Measurements from ENCODE around the gene MAP2K6. TPM values are rescaled to one million over a fixed set of nuclear protein-coding genes. Genes with fewer than 3 reads are reported as not detected.

MAP2K6 gene
- total and polyA plus RNA-seq, 2 experiments from 2014 or later, result 0.11 to 0.43 TPM

- H3K9me3 ChIP-seq (ENCODE audit: low read depth), result no peaks in the 10 kb centered on the region
- peak overlapping the region; percentile 32; the same call in 1 of the 2 replicates for H2AFZ ChIP-seq
- no peak overlapping the region for H3K27ac ChIP-seq
- H3K79me2 ChIP-seq (ENCODE audit: insufficient read depth), result no peaks in the 10 kb centered on the region
- H3K27me3 ChIP-seq (replicated peaks; ENCODE audit: insufficient read depth), result no peaks in the 10 kb centered on the region
- in situ Hi-C loops (cut with MboI), result loop anchor here (25.0 kb wide), 1 partner anchor 1023 kb away; no protein-coding TSS in a partner anchor
- no peak for TF ChIP-seq EZH2 (IDR thresholded peaks at IDR 0.05; ENCODE audit: insufficient read depth, poor library complexity, severe bottlenecking)
- no peak for TF ChIP-seq EZH2phosphoT487 (IDR thresholded peaks at IDR 0.05; ENCODE audit: insufficient read depth, low read depth)
- no peak overlapping the region for H3K4me3 ChIP-seq
- H3K9me2 ChIP-seq (ENCODE audit: insufficient read depth), result no peaks in the 10 kb centered on the region
- no peak overlapping the region for H3K4me2 ChIP-seq (ENCODE audit: unreplicated experiment)
- H4K20me1 ChIP-seq (ENCODE audit: insufficient read depth), result no peaks in the 10 kb centered on the region
- DNase-seq, result no peak
- 80% methylated on average over 2 of the region's 2 CpGs for WGBS, 2 experiments (ENCODE audit: low coverage in 1 of 2, low lambda C conversion rate in 2 of 2, missing lambda C conversion rate in 2 of 2)
- H3K36me3 ChIP-seq (ENCODE audit: low read depth), result no peaks in the 10 kb centered on the region
- H3F3A ChIP-seq (ENCODE audit: insufficient read depth), result peaks cover 17% of the 10 kb centered on the region; the same call in 1 of the 2 replicates
- no peaks in the 10 kb centered on the region for H3K4me1 ChIP-seq (ENCODE audit: insufficient read depth)
- no peak overlapping the region for H3K9ac ChIP-seq
Observed at GRCh38 chr17:69539274-69539673, 124.8 kb downstream of the MAP2K6 start.

GRCh38 chr17:69539781-69540319 lies 125.4 kb downstream of the MAP2K6 start:
- Histone ChIP-seq H3K79me2 (ENCODE audit: insufficient read depth) (no peaks in the 10 kb centered on the region), H3K27me3 (replicated peaks; ENCODE audit: insufficient read depth) (no peaks in the 10 kb centered on the region), H3K9me3 (ENCODE audit: low read depth) (no peaks in the 10 kb centered on the region), H3F3A (ENCODE audit: insufficient read depth) (peaks cover 17% of the 10 kb centered on the region; the same call in 1 of the 2 replicates), H3K9ac (no peak overlapping the region), H2AFZ (peak overlapping the region; percentile 32), H3K4me1 (ENCODE audit: insufficient read depth) (no peaks in the 10 kb centered on the region), H3K27ac (no peak overlapping the region), H3K4me3 (no peak overlapping the region), H4K20me1 (ENCODE audit: insufficient read depth) (no peaks in the 10 kb centered on the region), H3K4me2 (ENCODE audit: unreplicated experiment) (no peak overlapping the region), H3K9me2 (ENCODE audit: insufficient read depth) (no peaks in the 10 kb centered on the region), H3K36me3 (ENCODE audit: low read depth) (no peaks in the 10 kb centered on the region)
- DNase-seq, result peak; percentile 42
- in situ Hi-C loops (cut with MboI), result loop anchor here (25.0 kb wide), 1 partner anchor 1022 kb away; no protein-coding TSS in a partner anchor
- TF ChIP-seq EZH2 (IDR thresholded peaks at IDR 0.05; ENCODE audit: insufficient read depth, poor library complexity, severe bottlenecking) (no peak), EZH2phosphoT487 (IDR thresholded peaks at IDR 0.05; ENCODE audit: insufficient read depth, low read depth) (no peak)
- 68 to 77% methylated on average over 4 of the region's 4 CpGs for WGBS, 2 experiments (ENCODE audit: low coverage in 1 of 2, low lambda C conversion rate in 2 of 2, missing lambda C conversion rate in 2 of 2)

GRCh38 chr17:69540356-69540755 lies 125.9 kb downstream of the MAP2K6 start:
- 64 to 82% methylated on average over 2 of the region's 2 CpGs for WGBS, 2 experiments (ENCODE audit: low coverage in 1 of 2, low lambda C conversion rate in 2 of 2, missing lambda C conversion rate in 2 of 2)
- H3K4me3 ChIP-seq, result no peak overlapping the region
- no peak overlapping the region for H3K27ac ChIP-seq
- H4K20me1 ChIP-seq (ENCODE audit: insufficient read depth), result no peaks in the 10 kb centered on the region
- H3K4me1 ChIP-seq (ENCODE audit: insufficient read depth), result no peaks in the 10 kb centered on the region
- H3K36me3 ChIP-seq (ENCODE audit: low read depth), result no peaks in the 10 kb centered on the region
- no peak overlapping the region for H2AFZ ChIP-seq
- no peaks in the 10 kb centered on the region for H3K9me3 ChIP-seq (ENCODE audit: low read depth)
- no peak for DNase-seq
- in situ Hi-C loops (cut with MboI), result loop anchor here (25.0 kb wide), 1 partner anchor 1022 kb away; no protein-coding TSS in a partner anchor
- peaks cover 17% of the 10 kb centered on the region; the same call in 1 of the 2 replicates for H3F3A ChIP-seq (ENCODE audit: insufficient read depth)
- no peak overlapping the region for H3K9ac ChIP-seq
- H3K79me2 ChIP-seq (ENCODE audit: insufficient read depth), result no peaks in the 10 kb centered on the region
- no peak overlapping the region for H3K4me2 ChIP-seq (ENCODE audit: unreplicated experiment)
- no peaks in the 10 kb centered on the region for H3K9me2 ChIP-seq (ENCODE audit: insufficient read depth)
- H3K27me3 ChIP-seq (replicated peaks; ENCODE audit: insufficient read depth), result no peaks in the 10 kb centered on the region
- TF ChIP-seq EZH2 (IDR thresholded peaks at IDR 0.05; ENCODE audit: insufficient read depth, poor library complexity, severe bottlenecking) (no peak), EZH2phosphoT487 (IDR thresholded peaks at IDR 0.05; ENCODE audit: insufficient read depth, low read depth) (no peak)

GRCh38 chr17:69547230-69547629 lies 132.7 kb downstream of the MAP2K6 start:
- Histone ChIP-seq H3K36me3 (ENCODE audit: low read depth) (no peaks in the 10 kb centered on the region), H3K27me3 (replicated peaks; ENCODE audit: insufficient read depth) (no peaks in the 10 kb centered on the region), H3F3A (ENCODE audit: insufficient read depth) (no peaks in the 10 kb centered on the region; the same call in 1 of the 2 replicates), H4K20me1 (ENCODE audit: insufficient read depth) (no peaks in the 10 kb centered on the region), H3K9ac (no peak overlapping the region), H3K4me1 (ENCODE audit: insufficient read depth) (peaks cover 12% of the 10 kb centered on the region), H3K9me3 (ENCODE audit: low read depth) (no peaks in the 10 kb centered on the region), H3K4me2 (ENCODE audit: unreplicated experiment) (no peak overlapping the region), H3K79me2 (ENCODE audit: insufficient read depth) (no peaks in the 10 kb centered on the region), H3K9me2 (ENCODE audit: insufficient read depth) (no peaks in the 10 kb centered on the region), H3K27ac (no peak overlapping the region), H2AFZ (no peak overlapping the region), H3K4me3 (no peak overlapping the region)
- WGBS, 2 experiments (ENCODE audit: low coverage in 1 of 2, low lambda C conversion rate in 2 of 2, missing lambda C conversion rate in 2 of 2), result 85 to 92% methylated on average over 3 of the region's 3 CpGs
- in situ Hi-C loops (cut with MboI), result loop anchor here (25.0 kb wide), 1 partner anchor 1015 kb away; no protein-coding TSS in a partner anchor
- TF ChIP-seq EZH2phosphoT487 (IDR thresholded peaks at IDR 0.05; ENCODE audit: insufficient read depth, low read depth) (no peak), EZH2 (IDR thresholded peaks at IDR 0.05; ENCODE audit: insufficient read depth, poor library complexity, severe bottlenecking) (no peak)
- no peak for DNase-seq
